Measurements from ENCODE around the gene CORO2A.
"Not testable (repeated sequence)": the region's sequence is repeated elsewhere in the genome, so short reads cannot be mapped to it uniquely, and the experiment has no call there.

CORO2A gene

GRCh38 chr9:98086461-98086860, 106.0 kb downstream of the CORO2A start:
- Histone ChIP-seq H3K9ac (ENCODE audit: low read depth, low read length) (no peak overlapping the region), H3K27me3 (ENCODE audit: control insufficient read depth, insufficient read depth, low read length) (no peaks in the 10 kb centered on the region), H3K9me3 (ENCODE audit: control insufficient read depth, insufficient read depth, low read length) (no peaks in the 10 kb centered on the region), H3K4me1 (ENCODE audit: control insufficient read depth, insufficient read depth, low read length) (peaks cover 11% of the 10 kb centered on the region), H3K36me3 (ENCODE audit: control insufficient read depth, insufficient read depth, low read length) (peaks cover 6% of the 10 kb centered on the region), H3K4me3 (ENCODE audit: low read depth, low read length) (no peak overlapping the region)

- Histone ChIP-seq H3K4me1 (ENCODE audit: control insufficient read depth, insufficient read depth, low read length) (peaks cover 7% of the 10 kb centered on the region), H3K9ac (ENCODE audit: low read depth, low read length) (no peak overlapping the region), H3K9me3 (ENCODE audit: control insufficient read depth, insufficient read depth, low read length) (no peaks in the 10 kb centered on the region), H3K36me3 (ENCODE audit: control insufficient read depth, insufficient read depth, low read length) (peaks cover 10% of the 10 kb centered on the region), H3K27me3 (ENCODE audit: control insufficient read depth, insufficient read depth, low read length) (no peaks in the 10 kb centered on the region), H3K4me3 (ENCODE audit: low read depth, low read length) (no peak overlapping the region)
Measured at GRCh38 chr9:98085944-98086343, 106.5 kb downstream of the CORO2A start.

GRCh38 chr9:98085058-98085457, 107.4 kb downstream of the CORO2A start:
- Histone ChIP-seq H3K4me3 (ENCODE audit: low read depth, low read length) (no peak overlapping the region), H3K9ac (ENCODE audit: low read depth, low read length) (no peak overlapping the region), H3K27me3 (ENCODE audit: control insufficient read depth, insufficient read depth, low read length) (no peaks in the 10 kb centered on the region), H3K36me3 (ENCODE audit: control insufficient read depth, insufficient read depth, low read length) (peaks cover 10% of the 10 kb centered on the region), H3K9me3 (ENCODE audit: control insufficient read depth, insufficient read depth, low read length) (no peaks in the 10 kb centered on the region), H3K4me1 (ENCODE audit: control insufficient read depth, insufficient read depth, low read length) (peaks cover 7% of the 10 kb centered on the region)

GRCh38 chr9:98084396-98084795, 108.0 kb downstream of the CORO2A start:
- Histone ChIP-seq H3K36me3 (ENCODE audit: control insufficient read depth, insufficient read depth, low read length) (peaks cover 13% of the 10 kb centered on the region), H3K9ac (ENCODE audit: low read depth, low read length) (no peak overlapping the region), H3K9me3 (ENCODE audit: control insufficient read depth, insufficient read depth, low read length) (no peaks in the 10 kb centered on the region), H3K4me3 (ENCODE audit: low read depth, low read length) (no peak overlapping the region), H3K4me1 (ENCODE audit: control insufficient read depth, insufficient read depth, low read length) (peaks cover 7% of the 10 kb centered on the region), H3K27me3 (ENCODE audit: control insufficient read depth, insufficient read depth, low read length) (no peaks in the 10 kb centered on the region)

- Histone ChIP-seq H3K27me3 (ENCODE audit: control insufficient read depth, insufficient read depth, low read length) (no peaks in the 10 kb centered on the region), H3K36me3 (ENCODE audit: control insufficient read depth, insufficient read depth, low read length) (peaks cover 13% of the 10 kb centered on the region)
Measured at GRCh38 chr9:98083566-98084183, 108.8 kb downstream of the CORO2A start.

GRCh38 chr9:98083061-98083501, 109.4 kb downstream of the CORO2A start:
- Histone ChIP-seq H3K36me3 (ENCODE audit: control insufficient read depth, insufficient read depth, low read length) (peaks cover 13% of the 10 kb centered on the region), H3K9ac (ENCODE audit: low read depth, low read length) (no peak overlapping the region), H3K27me3 (ENCODE audit: control insufficient read depth, insufficient read depth, low read length) (no peaks in the 10 kb centered on the region), H3K9me3 (ENCODE audit: control insufficient read depth, insufficient read depth, low read length) (no peaks in the 10 kb centered on the region), H3K4me1 (ENCODE audit: control insufficient read depth, insufficient read depth, low read length) (peaks cover 7% of the 10 kb centered on the region), H3K4me3 (ENCODE audit: low read depth, low read length) (no peak overlapping the region)

More at GRCh38 chr9:98083566-98084183, 108.8 kb downstream of the CORO2A start:
- Histone ChIP-seq H3K9ac (ENCODE audit: low read depth, low read length) (no peak overlapping the region), H3K9me3 (ENCODE audit: control insufficient read depth, insufficient read depth, low read length) (no peaks in the 10 kb centered on the region), H3K4me3 (ENCODE audit: low read depth, low read length) (no peak overlapping the region), H3K4me1 (ENCODE audit: control insufficient read depth, insufficient read depth, low read length) (peaks cover 7% of the 10 kb centered on the region)

GRCh38 chr9:98081477-98082219, 110.8 kb downstream of the CORO2A start:
- no peaks in the 10 kb centered on the region for H3K27me3 ChIP-seq (ENCODE audit: control insufficient read depth, insufficient read depth, low read length)
- H3K4me1 ChIP-seq (ENCODE audit: control insufficient read depth, insufficient read depth, low read length) = peaks cover 9% of the 10 kb centered on the region
- no peaks in the 10 kb centered on the region for H3K9me3 ChIP-seq (ENCODE audit: control insufficient read depth, insufficient read depth, low read length)
- no peak overlapping the region for H3K9ac ChIP-seq (ENCODE audit: low read depth, low read length)
- no peak overlapping the region for H3K4me3 ChIP-seq (ENCODE audit: low read depth, low read length)
- H3K36me3 ChIP-seq (ENCODE audit: control insufficient read depth, insufficient read depth, low read length) = peaks cover 13% of the 10 kb centered on the region

- H3K27me3 ChIP-seq (ENCODE audit: control insufficient read depth, insufficient read depth, low read length) = no peaks in the 10 kb centered on the region
- no peak overlapping the region for H3K9ac ChIP-seq (ENCODE audit: low read depth, low read length)
- no peak overlapping the region for H3K4me3 ChIP-seq (ENCODE audit: low read depth, low read length)
- H3K36me3 ChIP-seq (ENCODE audit: control insufficient read depth, insufficient read depth, low read length) = peaks cover 13% of the 10 kb centered on the region
- peaks cover 9% of the 10 kb centered on the region for H3K4me1 ChIP-seq (ENCODE audit: control insufficient read depth, insufficient read depth, low read length)
- H3K9me3 ChIP-seq (ENCODE audit: control insufficient read depth, insufficient read depth, low read length) = no peaks in the 10 kb centered on the region
Measured at GRCh38 chr9:98080780-98081179, 111.7 kb downstream of the CORO2A start.

GRCh38 chr9:98080326-98080725, 112.1 kb downstream of the CORO2A start:
- Histone ChIP-seq H3K36me3 (ENCODE audit: control insufficient read depth, insufficient read depth, low read length) (peaks cover 13% of the 10 kb centered on the region), H3K27me3 (ENCODE audit: control insufficient read depth, insufficient read depth, low read length) (no peaks in the 10 kb centered on the region), H3K4me1 (ENCODE audit: control insufficient read depth, insufficient read depth, low read length) (peaks cover 11% of the 10 kb centered on the region), H3K9ac (ENCODE audit: low read depth, low read length) (no peak overlapping the region), H3K9me3 (ENCODE audit: control insufficient read depth, insufficient read depth, low read length) (no peaks in the 10 kb centered on the region), H3K4me3 (ENCODE audit: low read depth, low read length) (no peak overlapping the region)

- peaks cover 16% of the 10 kb centered on the region for H3K4me1 ChIP-seq (ENCODE audit: control insufficient read depth, insufficient read depth, low read length)
- no peak overlapping the region for H3K4me3 ChIP-seq (ENCODE audit: low read depth, low read length)
- H3K27me3 ChIP-seq (ENCODE audit: control insufficient read depth, insufficient read depth, low read length) = no peaks in the 10 kb centered on the region
- peaks cover 13% of the 10 kb centered on the region for H3K36me3 ChIP-seq (ENCODE audit: control insufficient read depth, insufficient read depth, low read length)
- H3K9me3 ChIP-seq (ENCODE audit: control insufficient read depth, insufficient read depth, low read length) = no peaks in the 10 kb centered on the region
- H3K9ac ChIP-seq (ENCODE audit: low read depth, low read length) = no peak overlapping the region
Measured at GRCh38 chr9:98078895-98079294, 113.5 kb downstream of the CORO2A start.

- H3K4me1 ChIP-seq (ENCODE audit: control insufficient read depth, insufficient read depth, low read length) = peaks cover 16% of the 10 kb centered on the region
- H3K36me3 ChIP-seq (ENCODE audit: control insufficient read depth, insufficient read depth, low read length); H3K9ac ChIP-seq (ENCODE audit: low read depth, low read length); H3K27me3 ChIP-seq (ENCODE audit: control insufficient read depth, insufficient read depth, low read length); H3K4me3 ChIP-seq (ENCODE audit: low read depth, low read length); H3K9me3 ChIP-seq (ENCODE audit: control insufficient read depth, insufficient read depth, low read length): not testable (repeated sequence)
Measured at GRCh38 chr9:98076514-98076890, 115.9 kb downstream of the CORO2A start.

- Histone ChIP-seq H3K9ac (ENCODE audit: low read depth, low read length) (no peak overlapping the region), H3K27me3 (ENCODE audit: control insufficient read depth, insufficient read depth, low read length) (no peaks in the 10 kb centered on the region), H3K4me3 (ENCODE audit: low read depth, low read length) (no peak overlapping the region), H3K36me3 (ENCODE audit: control insufficient read depth, insufficient read depth, low read length) (peaks cover 2% of the 10 kb centered on the region), H3K9me3 (ENCODE audit: control insufficient read depth, insufficient read depth, low read length) (no peaks in the 10 kb centered on the region), H3K4me1 (ENCODE audit: control insufficient read depth, insufficient read depth, low read length) (peaks cover 16% of the 10 kb centered on the region)
Measured at GRCh38 chr9:98075332-98075805, 117.1 kb downstream of the CORO2A start.
